Measurements from ENCODE around the gene MMP13. TPM values are rescaled to one million over a fixed set of nuclear protein-coding genes. Genes with fewer than 3 reads are reported as not detected.

Gene MMP13
- total RNA-seq, 4 donors from 2014 or later: not detected

- Histone ChIP-seq H3K27me3 (no peaks in the 10 kb centered on the region), H3K4me3 (no peak overlapping the region), H3K9me3 (no peaks in the 10 kb centered on the region), H3K36me3 (no peaks in the 10 kb centered on the region), H3K4me1 (no peaks in the 10 kb centered on the region), H3K27ac (no peak overlapping the region)
- ATAC-seq: no peak
- TF ChIP-seq EP300 (IDR thresholded peaks at IDR 0.05): no peak
- no peak for TF ChIP-seq CTCF (IDR thresholded peaks at IDR 0.05)
- TF ChIP-seq POLR2AphosphoS5 (IDR thresholded peaks at IDR 0.05): no peak
- no peak for TF ChIP-seq POLR2A (IDR thresholded peaks at IDR 0.05)
- WGBS, 2 donors (ENCODE audit: low coverage in 1 of 2): 50 to 75% methylated on average over 1 of the region's 1 CpG
Observed at GRCh38 chr11:102972853-102973252, 17.3 kb upstream of the MMP13 start.

DNA sequence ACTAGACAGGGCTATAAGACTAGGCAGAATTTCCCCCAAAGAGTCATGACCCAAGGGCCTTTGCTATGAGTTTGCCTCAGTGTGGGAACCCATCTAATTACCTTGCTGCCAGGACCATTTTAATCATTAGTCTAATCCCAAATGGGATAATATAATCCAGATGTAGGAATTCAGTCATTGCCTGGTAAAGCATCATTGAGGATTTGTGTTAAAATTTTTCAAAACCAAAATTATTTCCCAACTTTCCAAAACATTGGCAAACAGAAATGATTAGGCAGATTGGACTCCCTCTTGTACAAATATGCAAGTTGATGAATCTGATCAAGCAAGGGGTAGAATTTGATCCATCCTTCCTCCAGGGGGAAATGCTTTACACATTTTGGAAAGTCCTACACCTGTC lies 16.2 kb upstream of the MMP13 start:
- no peaks in the 10 kb centered on the region for H3K4me1 ChIP-seq
- no peaks in the 10 kb centered on the region for H3K36me3 ChIP-seq
- H3K27me3 ChIP-seq: no peaks in the 10 kb centered on the region
- H3K9me3 ChIP-seq: no peaks in the 10 kb centered on the region
- no peak overlapping the region for H3K4me3 ChIP-seq
- no peak for TF ChIP-seq CTCF (IDR thresholded peaks at IDR 0.05)
- no peak for TF ChIP-seq POLR2A (IDR thresholded peaks at IDR 0.05)
- no peak for TF ChIP-seq POLR2AphosphoS5 (IDR thresholded peaks at IDR 0.05)
- TF ChIP-seq EP300 (IDR thresholded peaks at IDR 0.05): no peak
- no peak overlapping the region for H3K27ac ChIP-seq
- no peak for ATAC-seq

DNA sequence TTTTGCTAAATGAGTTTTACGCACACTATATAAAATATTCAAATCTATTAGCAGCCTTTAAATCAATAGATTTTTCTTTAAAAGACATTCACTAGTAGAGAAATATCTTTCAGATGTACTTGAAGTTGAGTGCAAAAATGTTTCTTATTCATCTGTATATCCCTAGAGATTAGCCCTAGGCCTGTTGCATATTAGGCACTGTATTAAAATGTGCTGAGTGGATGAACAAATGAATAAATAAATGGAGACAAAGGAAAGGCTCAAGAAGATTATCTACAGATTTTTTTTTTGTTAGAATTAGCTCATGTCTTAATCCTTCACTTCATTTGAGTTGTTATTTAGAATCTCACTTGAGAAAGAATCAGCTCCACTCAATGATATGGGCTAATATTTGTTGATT lies 12.0 kb upstream of the MMP13 start:
- Histone ChIP-seq H3K4me1 (no peaks in the 10 kb centered on the region), H3K4me3 (no peak overlapping the region), H3K9me3 (no peaks in the 10 kb centered on the region), H3K27ac (no peak overlapping the region), H3K36me3 (no peaks in the 10 kb centered on the region), H3K27me3 (no peaks in the 10 kb centered on the region)
- 88 to 100% methylated on average over 1 of the region's 1 CpG for WGBS, 2 donors (ENCODE audit: low coverage in 1 of 2)
- no peak for ATAC-seq
- no peak for TF ChIP-seq CTCF (IDR thresholded peaks at IDR 0.05)
- TF ChIP-seq POLR2AphosphoS5 (IDR thresholded peaks at IDR 0.05): no peak
- no peak for TF ChIP-seq POLR2A (IDR thresholded peaks at IDR 0.05)
- no peak for TF ChIP-seq EP300 (IDR thresholded peaks at IDR 0.05)

GRCh38 chr11:102966011-102966410 lies 10.5 kb upstream of the MMP13 start:
- Histone ChIP-seq H3K9me3 (no peaks in the 10 kb centered on the region), H3K4me3 (no peak overlapping the region), H3K4me1 (no peaks in the 10 kb centered on the region), H3K27me3 (no peaks in the 10 kb centered on the region), H3K36me3 (no peaks in the 10 kb centered on the region), H3K27ac (no peak overlapping the region)
- ATAC-seq: no peak
- no peak for TF ChIP-seq EP300 (IDR thresholded peaks at IDR 0.05)
- no peak for TF ChIP-seq POLR2A (IDR thresholded peaks at IDR 0.05)
- no peak for TF ChIP-seq CTCF (IDR thresholded peaks at IDR 0.05)
- no peak for TF ChIP-seq POLR2AphosphoS5 (IDR thresholded peaks at IDR 0.05)

DNA sequence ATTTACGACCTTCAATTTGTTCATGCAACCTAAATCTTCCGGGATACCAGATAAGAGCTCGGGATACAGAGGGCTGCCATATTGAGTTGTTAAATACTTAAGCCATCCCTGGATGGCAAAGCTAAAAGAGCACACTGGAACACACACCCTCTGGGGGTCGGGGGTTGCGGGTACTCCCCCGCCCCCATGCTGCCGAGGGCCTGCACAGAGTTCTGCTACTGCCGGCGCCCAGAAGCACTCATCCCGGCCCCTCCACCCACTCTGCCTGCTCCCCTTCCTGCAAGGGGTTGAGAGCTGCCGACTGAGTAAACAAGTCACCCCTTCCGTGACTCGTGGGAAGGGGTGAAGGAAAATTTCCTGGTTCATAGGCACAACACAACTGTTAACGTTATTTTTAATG lies 9.3 kb upstream of the MMP13 start:
- ATAC-seq: no peak
- H3K36me3 ChIP-seq: no peaks in the 10 kb centered on the region
- H3K4me3 ChIP-seq: no peak overlapping the region
- no peaks in the 10 kb centered on the region for H3K4me1 ChIP-seq
- 28 to 89% methylated on average over 2 to 3 of the region's 14 CpGs for WGBS, 2 donors (ENCODE audit: low coverage in 1 of 2)
- H3K27me3 ChIP-seq: no peaks in the 10 kb centered on the region
- H3K27ac ChIP-seq: no peak overlapping the region
- TF ChIP-seq EP300 (IDR thresholded peaks at IDR 0.05) (no peak), CTCF (IDR thresholded peaks at IDR 0.05) (no peak), POLR2A (IDR thresholded peaks at IDR 0.05) (no peak), POLR2AphosphoS5 (IDR thresholded peaks at IDR 0.05) (no peak)
- H3K9me3 ChIP-seq: no peaks in the 10 kb centered on the region

Data from gastroesophageal sphincter (tissue), 4 donors.